GM12878 (cell line): ENCODE results near the gene EEF2KMT.

Source experiments
- BHLHE40 ChIP-seq, 2 experiments: fragments of 450-650 bp in 1 of 2; IDR thresholded peaks; 2 replicates each; pipeline ENCODE4 v1.6.1; 2011 to 2017; ENCODE audit warnings: low read depth in 2 of 2, borderline replicate concordance in 1 of 2, improper control_type of control experiment in 1 of 2, low read length in 1 of 2, mild to moderate bottlenecking in 1 of 2
- FOXM1 ChIP-seq: IDR thresholded peaks from 2 replicates; pipeline ENCODE4 v1.6.1; 2012; ENCODE audit warnings: low read depth, mild to moderate bottlenecking, inconsistent platforms, low read length, moderate library complexity
- NRF1 ChIP-seq: conservative IDR thresholded peaks from 2 replicates; pipeline ENCODE4 v1.6.1; 2011; ENCODE audit warnings: mild to moderate bottlenecking, low read depth, low read length, improper control_type of control experiment
- POLR2A ChIP-seq: IDR thresholded peaks from 2 replicates; pipeline ENCODE4 v1.6.1; 2011; ENCODE audit warnings: low read depth, mild to moderate bottlenecking, low read length
- POLR2AphosphoS5 ChIP-seq: IDR thresholded peaks from 2 replicates; pipeline ENCODE4 v1.6.1; 2011; ENCODE audit warnings: mild to moderate bottlenecking, low read length, inconsistent platforms
- ZZZ3 ChIP-seq: IDR thresholded peaks from 2 replicates; pipeline ENCODE4 v1.6.1; 2011; ENCODE audit warnings: low read depth; ENCODE audit not compliant: control insufficient read depth, insufficient read length
- TF ChIP-seq, protein P1 (sequence below), 3 experiments: IDR thresholded peaks in 2 of 3; conservative IDR thresholded peaks in 1 of 3; 2 replicates each; pipeline ENCODE4 v1.5.1; 2011; ENCODE audit warnings: low read depth in 3 of 3, low read length in 3 of 3, mild to moderate bottlenecking in 3 of 3, control low read depth in 2 of 3, moderate library complexity in 2 of 3, inconsistent platforms in 1 of 3, mixed read lengths in 1 of 3; ENCODE audit not compliant: control insufficient read depth in 2 of 3, insufficient read depth in 1 of 3; ENCODE audit errors: extremely low read depth in 1 of 3

DNA sequence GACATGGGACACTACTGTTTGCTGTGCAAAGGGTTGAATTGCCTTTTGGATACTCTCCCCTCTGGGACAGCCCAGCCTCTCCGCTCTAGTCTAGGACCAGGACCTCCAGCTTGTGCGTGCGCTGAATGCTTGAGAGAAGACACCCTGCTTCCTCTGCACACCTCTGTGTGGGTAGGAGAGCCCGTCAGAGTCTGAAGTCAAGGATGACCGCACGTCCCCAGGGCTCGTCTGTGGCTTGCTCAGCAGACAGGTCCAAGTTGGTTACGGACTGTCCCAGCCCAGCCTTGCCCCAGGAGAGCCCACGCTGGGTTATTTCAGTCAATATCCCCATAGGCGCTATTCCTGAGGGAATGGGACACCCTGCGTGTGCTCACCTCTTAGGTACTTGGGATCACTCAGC is 35.5 kb downstream of the EEF2KMT start:
- TF ChIP-seq, protein P1, sequence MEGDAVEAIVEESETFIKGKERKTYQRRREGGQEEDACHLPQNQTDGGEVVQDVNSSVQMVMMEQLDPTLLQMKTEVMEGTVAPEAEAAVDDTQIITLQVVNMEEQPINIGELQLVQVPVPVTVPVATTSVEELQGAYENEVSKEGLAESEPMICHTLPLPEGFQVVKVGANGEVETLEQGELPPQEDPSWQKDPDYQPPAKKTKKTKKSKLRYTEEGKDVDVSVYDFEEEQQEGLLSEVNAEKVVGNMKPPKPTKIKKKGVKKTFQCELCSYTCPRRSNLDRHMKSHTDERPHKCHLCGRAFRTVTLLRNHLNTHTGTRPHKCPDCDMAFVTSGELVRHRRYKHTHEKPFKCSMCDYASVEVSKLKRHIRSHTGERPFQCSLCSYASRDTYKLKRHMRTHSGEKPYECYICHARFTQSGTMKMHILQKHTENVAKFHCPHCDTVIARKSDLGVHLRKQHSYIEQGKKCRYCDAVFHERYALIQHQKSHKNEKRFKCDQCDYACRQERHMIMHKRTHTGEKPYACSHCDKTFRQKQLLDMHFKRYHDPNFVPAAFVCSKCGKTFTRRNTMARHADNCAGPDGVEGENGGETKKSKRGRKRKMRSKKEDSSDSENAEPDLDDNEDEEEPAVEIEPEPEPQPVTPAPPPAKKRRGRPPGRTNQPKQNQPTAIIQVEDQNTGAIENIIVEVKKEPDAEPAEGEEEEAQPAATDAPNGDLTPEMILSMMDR (IDR thresholded peaks at IDR 0.05 in 2 of 3, conservative IDR thresholded peaks at IDR 0.05 in 1 of 3; ENCODE audit: control insufficient read depth in 2 of 3, extremely low read depth in 1 of 3, insufficient read depth in 1 of 3, low read depth in 3 of 3, low read length in 3 of 3): no peak
- TF ChIP-seq POLR2AphosphoS5 (no peak), NRF1 (no peak), BHLHE40 (IDR thresholded peaks at IDR 0.05; ENCODE audit: borderline replicate concordance in 1 of 2, low read depth in 2 of 2, low read length in 1 of 2) (peak; percentile 80 to 88; a peak in 3 of 4 replicates), FOXM1 (0 out of 2 replicates have a peak, but pooled peaks have one; percentile 36), POLR2A (no peak), ZZZ3 (no peak)
